Astrocyte of the cerebellum (primary cell): ENCODE measurements around the gene NDUFA8.

ENCODE experiments used
- DNase-seq: peaks from one replicate; pipeline ENCODE4 v3.0.0-alpha.2; 2011; ENCODE audit warnings: low read depth
- H3K4me3 ChIP-seq: 2 replicates; pipeline ENCODE4 v1.5.1; 2011; ENCODE audit warnings: mild to moderate bottlenecking, low read depth, low read length, moderate library complexity
- CTCF ChIP-seq: IDR thresholded peaks from 2 replicates; pipeline ENCODE4 v1.5.1; 2012; ENCODE audit warnings: low read length, low read depth, moderate library complexity, mild to moderate bottlenecking; ENCODE audit errors: missing control alignments
- in situ Hi-C: cut with HindIII; loops from 2 replicates; pipeline ENCODE4 v1.10.0; 2017; ENCODE audit warnings: low sequenced_read_pairs

Gene NDUFA8

DNA sequence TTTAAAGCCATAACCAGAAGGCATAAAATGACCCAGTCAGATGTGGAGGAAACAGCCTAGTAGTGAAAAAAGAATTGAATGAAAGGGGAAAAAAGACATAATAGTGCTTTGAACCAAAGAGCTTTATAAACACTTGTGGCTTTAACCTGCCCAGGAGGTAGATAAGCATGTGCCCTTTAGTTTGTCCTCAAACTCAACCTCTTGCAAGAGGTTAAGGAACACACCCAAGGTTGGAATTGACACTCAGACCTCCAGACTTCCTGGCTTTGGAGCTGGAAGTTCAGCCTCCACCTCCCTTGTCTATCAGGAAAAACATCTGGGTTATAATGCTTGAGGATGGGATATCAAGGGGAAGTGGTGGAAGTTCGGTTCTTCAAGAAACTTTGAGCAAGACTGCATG lies 16.3 kb downstream of the NDUFA8 start:
- in situ Hi-C loops, result no loop called here
- no peak for TF ChIP-seq CTCF
- no peak for DNase-seq
- H3K4me3 ChIP-seq, result no peak overlapping the region

- in situ Hi-C loops, result no loop called here
- no peak for TF ChIP-seq CTCF
- no peak overlapping the region for H3K4me3 ChIP-seq
- DNase-seq, result no peak
Observed at GRCh38 chr9:122141671-122142070, 17.9 kb downstream of the NDUFA8 start.

DNA sequence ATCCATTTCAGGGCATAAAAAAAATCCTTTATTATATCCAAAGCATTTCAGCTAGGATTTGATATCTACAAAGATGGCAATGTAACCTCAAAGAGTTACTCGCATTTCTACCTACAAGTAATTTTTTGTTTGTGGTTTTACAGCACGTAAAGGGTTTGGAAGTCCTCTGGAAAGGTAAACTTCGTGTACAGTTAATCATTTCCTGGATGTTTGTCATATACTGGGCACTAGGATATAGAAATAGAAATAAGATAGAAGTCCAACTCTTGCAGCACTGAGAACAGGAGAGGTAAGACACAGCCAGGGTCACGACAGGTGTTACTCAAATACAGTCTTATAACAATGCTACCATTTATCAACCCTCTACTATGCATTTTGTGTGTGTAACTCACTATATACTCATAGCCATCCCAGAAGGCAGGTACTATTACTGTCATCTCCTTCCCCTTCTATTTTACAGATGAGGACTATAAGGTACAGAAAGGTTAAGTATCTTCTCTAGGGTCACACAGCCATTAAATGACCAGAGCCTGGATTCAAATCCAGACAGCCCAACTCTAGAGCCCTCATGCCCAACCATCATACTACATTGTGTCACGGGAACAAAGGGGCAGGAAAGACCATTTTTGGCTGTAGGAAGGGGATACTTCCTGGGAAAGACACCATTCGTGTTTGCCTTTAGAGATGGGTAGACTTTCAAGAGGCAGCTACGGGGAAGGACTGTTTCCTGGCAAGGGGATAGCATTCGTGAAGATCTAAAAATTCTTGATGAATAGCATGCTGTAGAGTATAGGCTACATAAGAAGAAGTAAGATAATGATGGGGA lies 19.0 kb downstream of the NDUFA8 start:
- H3K4me3 ChIP-seq, result no peak overlapping the region
- no peak for TF ChIP-seq CTCF
- no peak for DNase-seq
- in situ Hi-C loops, result no loop called here

DNA sequence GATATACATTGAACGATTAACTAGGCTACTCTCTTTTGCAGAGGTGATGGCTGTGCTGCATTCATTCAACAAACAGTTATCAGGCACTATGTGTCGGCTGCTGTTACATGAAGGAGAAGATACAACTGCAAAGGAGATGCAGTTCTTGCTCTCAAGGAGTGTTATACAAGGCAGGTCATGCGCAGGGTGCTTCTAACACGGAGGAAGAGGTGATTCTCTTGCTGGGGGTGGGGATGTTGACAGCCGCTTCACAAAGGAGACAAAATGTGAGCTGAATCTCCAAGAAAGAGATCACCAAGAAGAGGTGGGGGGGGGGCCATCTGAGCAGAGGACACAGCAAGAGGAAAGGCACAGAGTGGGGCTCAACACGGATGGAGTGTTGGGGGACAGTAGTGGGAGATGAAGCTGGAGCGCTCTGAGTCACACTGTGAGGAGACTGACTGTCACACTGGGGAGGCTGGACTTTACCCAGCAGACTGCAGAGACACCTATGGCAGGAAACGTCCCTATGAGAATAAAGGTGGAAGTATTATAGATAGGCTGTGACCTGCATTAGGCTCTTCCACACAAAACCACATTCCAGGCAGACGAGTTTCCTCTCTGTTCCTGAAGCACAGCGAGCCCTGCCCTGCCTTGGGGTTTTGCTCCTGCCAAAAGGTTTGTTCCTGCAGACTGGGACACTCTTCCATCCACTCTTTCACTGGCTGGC lies 20.9 kb downstream of the NDUFA8 start:
- H3K4me3 ChIP-seq, result no peak overlapping the region
- no peak for TF ChIP-seq CTCF
- DNase-seq, result no peak
- in situ Hi-C loops, result no loop called here

GRCh38 chr9:122135529-122135859 lies 24.1 kb downstream of the NDUFA8 start:
- no peak overlapping the region for H3K4me3 ChIP-seq
- DNase-seq, result no peak
- in situ Hi-C loops, result no loop called here
- no peak for TF ChIP-seq CTCF

GRCh38 chr9:122134822-122135528 lies 24.6 kb downstream of the NDUFA8 start:
- no peak overlapping the region for H3K4me3 ChIP-seq
- no peak for TF ChIP-seq CTCF
- no peak for DNase-seq
- in situ Hi-C loops, result no loop called here
